ENCODE data around the gene LRRC27.

DNA sequence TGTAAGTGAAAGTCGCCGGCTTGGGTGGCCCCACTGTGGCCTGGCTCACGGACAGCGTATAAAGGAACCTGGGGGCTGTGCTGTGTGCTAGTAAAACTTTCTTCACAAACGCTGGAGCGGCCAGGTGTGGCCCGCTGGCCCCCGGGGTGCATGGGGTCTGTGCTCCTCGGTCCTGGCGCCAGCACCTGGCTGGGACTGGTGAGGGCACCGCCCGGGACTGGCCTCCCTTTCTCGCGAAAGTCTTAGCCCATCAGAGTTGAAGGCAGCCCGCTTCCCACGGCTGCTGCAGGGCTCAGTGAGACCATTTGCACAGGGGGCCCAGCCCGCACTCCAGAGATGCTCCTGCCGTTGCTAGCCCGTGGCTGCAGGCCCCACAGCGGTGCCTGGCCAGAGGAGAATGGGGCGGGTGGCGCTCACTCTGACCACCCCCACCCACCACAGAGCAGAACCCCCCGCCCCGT lies 70.8 kb downstream of the LRRC27 start:
- TF ChIP-seq MAX (IDR thresholded peaks at IDR 0.05) (no peak), ESRRA (IDR thresholded peaks at IDR 0.05; ENCODE audit: borderline replicate concordance, low read length) (no peak), CTCF (IDR thresholded peaks at IDR 0.05) (no peak), RARB (CRISPR knock-in tag; IDR thresholded peaks at IDR 0.05) (no peak), BHLHE40 (IDR thresholded peaks at IDR 0.05; ENCODE audit: low read depth, low read length) (no peak), RAD21 (conservative IDR thresholded peaks at IDR 0.05 in 1 of 2, IDR thresholded peaks at IDR 0.05 in 1 of 2) (no peak), RFX5 (IDR thresholded peaks at IDR 0.05) (no peak), EP300 (IDR thresholded peaks at IDR 0.05) (no peak)
- TF ChIP-seq, protein P1, sequence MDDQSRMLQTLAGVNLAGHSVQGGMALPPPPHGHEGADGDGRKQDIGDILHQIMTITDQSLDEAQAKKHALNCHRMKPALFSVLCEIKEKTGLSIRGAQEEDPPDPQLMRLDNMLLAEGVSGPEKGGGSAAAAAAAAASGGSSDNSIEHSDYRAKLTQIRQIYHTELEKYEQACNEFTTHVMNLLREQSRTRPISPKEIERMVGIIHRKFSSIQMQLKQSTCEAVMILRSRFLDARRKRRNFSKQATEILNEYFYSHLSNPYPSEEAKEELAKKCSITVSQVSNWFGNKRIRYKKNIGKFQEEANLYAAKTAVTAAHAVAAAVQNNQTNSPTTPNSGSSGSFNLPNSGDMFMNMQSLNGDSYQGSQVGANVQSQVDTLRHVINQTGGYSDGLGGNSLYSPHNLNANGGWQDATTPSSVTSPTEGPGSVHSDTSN (IDR thresholded peaks at IDR 0.05), result no peak
